ENCODE results near the gene CD2AP. TPM values are rescaled to one million over a fixed set of nuclear protein-coding genes. Genes with fewer than 3 reads are reported as not detected.
"Not testable (repeated sequence)": the region's sequence is repeated elsewhere in the genome, so short reads cannot be mapped to it uniquely, and the experiment has no call there.

The CD2AP gene
- total RNA-seq, 1 donor from 2014 or later: 34.5 TPM

DNA sequence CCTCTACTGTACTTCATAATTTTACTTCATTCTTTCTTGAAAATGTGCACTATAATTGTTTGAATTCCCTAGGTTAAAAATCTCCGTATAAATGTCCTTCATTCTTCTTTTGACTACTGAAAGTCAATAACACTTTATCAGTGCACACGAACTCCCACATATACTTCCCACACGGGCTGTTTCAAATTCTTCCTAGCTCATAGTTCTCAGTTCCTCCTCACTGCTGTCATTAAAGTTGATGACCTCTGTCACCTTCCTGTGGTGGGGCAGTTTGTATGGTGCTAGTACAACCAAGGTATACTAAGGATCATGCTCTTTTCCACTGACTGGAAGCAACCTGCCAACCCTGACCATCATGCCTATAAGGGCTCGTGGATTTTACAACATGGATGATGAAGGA, 40.0 kb upstream of the CD2AP start:
- intact Hi-C loops (cut with DNase I): no loop called here
- Histone ChIP-seq H3K9me3 (no peaks in the 10 kb centered on the region), H3K4me3 (no peak overlapping the region), H3K36me3 (no peaks in the 10 kb centered on the region), H3K27ac (no peak overlapping the region), H3K4me1 (no peaks in the 10 kb centered on the region), H3K27me3 (no peaks in the 10 kb centered on the region)
- ATAC-seq (peak; percentile 57), DNase-seq (no peak)
- TF ChIP-seq, protein P1, sequence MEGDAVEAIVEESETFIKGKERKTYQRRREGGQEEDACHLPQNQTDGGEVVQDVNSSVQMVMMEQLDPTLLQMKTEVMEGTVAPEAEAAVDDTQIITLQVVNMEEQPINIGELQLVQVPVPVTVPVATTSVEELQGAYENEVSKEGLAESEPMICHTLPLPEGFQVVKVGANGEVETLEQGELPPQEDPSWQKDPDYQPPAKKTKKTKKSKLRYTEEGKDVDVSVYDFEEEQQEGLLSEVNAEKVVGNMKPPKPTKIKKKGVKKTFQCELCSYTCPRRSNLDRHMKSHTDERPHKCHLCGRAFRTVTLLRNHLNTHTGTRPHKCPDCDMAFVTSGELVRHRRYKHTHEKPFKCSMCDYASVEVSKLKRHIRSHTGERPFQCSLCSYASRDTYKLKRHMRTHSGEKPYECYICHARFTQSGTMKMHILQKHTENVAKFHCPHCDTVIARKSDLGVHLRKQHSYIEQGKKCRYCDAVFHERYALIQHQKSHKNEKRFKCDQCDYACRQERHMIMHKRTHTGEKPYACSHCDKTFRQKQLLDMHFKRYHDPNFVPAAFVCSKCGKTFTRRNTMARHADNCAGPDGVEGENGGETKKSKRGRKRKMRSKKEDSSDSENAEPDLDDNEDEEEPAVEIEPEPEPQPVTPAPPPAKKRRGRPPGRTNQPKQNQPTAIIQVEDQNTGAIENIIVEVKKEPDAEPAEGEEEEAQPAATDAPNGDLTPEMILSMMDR (IDR thresholded peaks at IDR 0.05): no peak

- intact Hi-C loops (cut with DNase I): no loop called here
- ATAC-seq: peak; percentile 73
These were observed 38.9 kb upstream of the CD2AP start for GRCh38 chr6:47438481-47439347.

GRCh38 chr6:47439348-47439668, 38.3 kb upstream of the CD2AP start:
- DNase-seq (no peak), ATAC-seq (no peak)
- no peaks in the 10 kb centered on the region for H3K4me1 ChIP-seq
- no peaks in the 10 kb centered on the region for H3K9me3 ChIP-seq
- H3K27me3 ChIP-seq: no peaks in the 10 kb centered on the region
- H3K27ac ChIP-seq: no peak overlapping the region
- intact Hi-C loops (cut with DNase I): no loop called here
- no peak overlapping the region for H3K4me3 ChIP-seq
- no peaks in the 10 kb centered on the region for H3K36me3 ChIP-seq
- TF ChIP-seq, protein P1 (IDR thresholded peaks at IDR 0.05): no peak

More at GRCh38 chr6:47438481-47439347, 38.9 kb upstream of the CD2AP start:
- Histone ChIP-seq H3K36me3 (no peaks in the 10 kb centered on the region), H3K4me3 (no peak overlapping the region), H3K4me1 (no peaks in the 10 kb centered on the region), H3K27ac (no peak overlapping the region), H3K27me3 (no peaks in the 10 kb centered on the region), H3K9me3 (no peaks in the 10 kb centered on the region)
- DNase-seq: no peak
- TF ChIP-seq, protein P1 (IDR thresholded peaks at IDR 0.05): no peak

GRCh38 chr6:47440719-47441118, 36.9 kb upstream of the CD2AP start:
- no peak for DNase-seq

GRCh38 chr6:47444964-47445363, 32.6 kb upstream of the CD2AP start:
- H3K4me1 ChIP-seq; H3K27me3 ChIP-seq; DNase-seq; H3K4me3 ChIP-seq; H3K9me3 ChIP-seq; ATAC-seq; H3K27ac ChIP-seq; H3K36me3 ChIP-seq; intact Hi-C loops (cut with DNase I): not testable (repeated sequence)

More at GRCh38 chr6:47440719-47441118, 36.9 kb upstream of the CD2AP start:
- TF ChIP-seq, protein P1 (IDR thresholded peaks at IDR 0.05): no peak
- Histone ChIP-seq H3K27me3 (no peaks in the 10 kb centered on the region), H3K27ac (no peak overlapping the region), H3K4me1 (no peaks in the 10 kb centered on the region), H3K9me3 (no peaks in the 10 kb centered on the region), H3K36me3 (no peaks in the 10 kb centered on the region), H3K4me3 (no peak overlapping the region)
- intact Hi-C loops (cut with DNase I): no loop called here
- peak; percentile 16 for ATAC-seq

GRCh38 chr6:47446669-47447330, 30.8 kb upstream of the CD2AP start:
- H3K9me3 ChIP-seq: no peaks in the 10 kb centered on the region
- DNase-seq: no peak
- ATAC-seq: no peak

More at GRCh38 chr6:47446669-47447330, 30.8 kb upstream of the CD2AP start:
- Histone ChIP-seq H3K4me3 (no peak overlapping the region), H3K4me1 (no peaks in the 10 kb centered on the region), H3K27me3 (no peaks in the 10 kb centered on the region), H3K36me3 (no peaks in the 10 kb centered on the region), H3K27ac (no peak overlapping the region)
- TF ChIP-seq, protein P1 (IDR thresholded peaks at IDR 0.05): no peak
- intact Hi-C loops (cut with DNase I): no loop called here

Measured in upper lobe of right lung (tissue), 1 donor.